Osteoblast (primary cell): ENCODE results near the gene RANBP3. TPM values are rescaled to one million over a fixed set of nuclear protein-coding genes. Genes with fewer than 3 reads are reported as not detected.

Source experiments
- DNase-seq: peaks from one replicate; pipeline ENCODE4 v3.0.0; 2011; ENCODE audit warnings: low spot score, mixed read lengths; ENCODE audit not compliant: insufficient read length; ENCODE audit errors: missing footprints
- H2AFZ ChIP-seq: 2 replicates; pipeline ENCODE4 v1.6.0; 2011; ENCODE audit warnings: mild to moderate bottlenecking, low read length
- H3K27ac ChIP-seq: 2 replicates; pipeline ENCODE4 v1.5.1; 2011; ENCODE audit warnings: mild to moderate bottlenecking, low read depth, low read length, moderate library complexity
- H3K27me3 ChIP-seq: 2 replicates; pipeline ENCODE4 v1.6.0; 2012; ENCODE audit warnings: mild to moderate bottlenecking, control low read depth, inconsistent platforms, low read length, moderate library complexity; ENCODE audit not compliant: insufficient read depth
- H3K36me3 ChIP-seq: 2 replicates; pipeline ENCODE4 v1.5.1; 2011; ENCODE audit warnings: mild to moderate bottlenecking, low read length, control low read depth, moderate library complexity; ENCODE audit not compliant: insufficient read depth
- H3K4me1 ChIP-seq: 2 replicates; pipeline ENCODE4 v1.5.1; 2011; ENCODE audit warnings: mild to moderate bottlenecking, low read length, control low read depth, moderate library complexity; ENCODE audit not compliant: insufficient read depth
- H3K4me2 ChIP-seq: 2 replicates; pipeline ENCODE4 v1.6.0; 2011; ENCODE audit warnings: mild to moderate bottlenecking, low read length; ENCODE audit not compliant: insufficient read depth
- H3K4me3 ChIP-seq: fragments of 200-600 bp; sonication (generic); 3 replicates; pipeline ENCODE4 v1.5.1; 2012; ENCODE audit warnings: mild to moderate bottlenecking, low read length, inconsistent platforms; ENCODE audit not compliant: insufficient read depth
- H3K79me2 ChIP-seq: 2 replicates; pipeline ENCODE4 v1.6.0; 2012; ENCODE audit warnings: mild to moderate bottlenecking, low read length, control low read depth, inconsistent platforms; ENCODE audit not compliant: insufficient read depth
- H3K9me3 ChIP-seq: 2 replicates; pipeline ENCODE4 v1.5.1; 2011; ENCODE audit warnings: low read depth, low read length, control low read depth
- H4K20me1 ChIP-seq: 2 replicates; pipeline ENCODE4 v1.6.0; 2012; ENCODE audit warnings: mild to moderate bottlenecking, low read length, control low read depth; ENCODE audit not compliant: insufficient read depth
- CTCF ChIP-seq: IDR thresholded peaks from 2 replicates; pipeline ENCODE4 v1.5.1; 2011; ENCODE audit warnings: mild to moderate bottlenecking, low read depth, low read length, moderate library complexity; ENCODE audit errors: extremely low read depth
- total RNA-seq: library from RNA; depleted of rRNA; stranded (reverse); fragments of >200 nt; gene quantifications from 2 replicates; pipeline ENCODE4 v1.2.3, GENCODE V29; 2012

RANBP3 gene
- total RNA-seq, 1 donor: 40.5 TPM

DNA sequence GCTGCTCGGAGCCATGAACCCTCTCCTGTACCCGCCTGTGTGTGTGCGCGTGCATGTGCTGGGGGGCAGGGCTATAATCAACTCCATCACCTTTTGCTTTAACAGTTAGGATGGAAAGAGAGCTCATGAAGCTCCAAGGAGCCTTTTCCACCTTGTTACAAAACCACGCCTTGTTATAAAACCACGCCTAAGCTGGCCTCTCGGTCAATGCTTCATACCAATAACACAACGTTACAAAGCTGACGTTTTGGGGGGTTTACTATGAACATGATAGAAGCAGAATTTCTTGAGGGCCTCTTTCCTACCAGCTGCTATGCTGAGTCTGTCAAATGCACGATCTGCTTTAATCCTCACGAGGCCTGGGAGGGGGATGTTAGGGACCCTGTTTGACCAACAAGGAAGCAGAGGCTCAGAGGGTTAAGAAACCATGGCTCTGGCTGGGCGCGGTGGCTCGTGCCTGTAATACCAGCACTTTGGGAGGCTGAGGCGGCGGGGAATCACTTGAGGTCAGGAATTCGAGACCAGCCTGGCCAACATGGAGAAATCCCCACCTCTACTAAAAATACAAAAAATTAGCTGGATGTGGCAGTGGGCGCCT, 52.0 kb downstream of the RANBP3 start:
- H3K4me2 ChIP-seq: no peak overlapping the region
- peak overlapping the region; percentile 79 for H3K27ac ChIP-seq

DNA sequence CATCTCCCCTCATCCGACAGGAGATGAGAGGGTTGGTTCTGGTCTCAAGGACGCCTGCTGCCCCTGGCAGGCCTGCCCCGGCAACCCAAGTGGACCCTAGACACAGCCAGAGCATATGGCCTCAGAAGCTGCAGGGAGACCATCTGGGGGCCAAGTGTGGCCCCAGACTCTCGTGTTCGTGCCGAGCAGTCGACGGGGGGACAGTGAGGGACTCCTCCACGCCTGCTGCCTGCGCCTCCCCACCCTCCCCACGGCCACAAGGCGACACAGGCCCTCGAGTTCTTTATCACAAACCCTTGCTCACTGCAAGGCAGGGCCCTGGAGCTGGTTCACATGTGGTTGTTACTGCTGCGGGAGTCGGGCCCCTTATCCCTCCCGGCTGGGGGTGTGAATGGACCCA, 54.6 kb downstream of the RANBP3 start:
- H3K4me3 ChIP-seq: no peak overlapping the region
- no peaks in the 10 kb centered on the region for H3K79me2 ChIP-seq
- peak; percentile 68 for DNase-seq
- H3K4me2 ChIP-seq: no peak overlapping the region
- peaks cover 14% of the 10 kb centered on the region for H4K20me1 ChIP-seq
- H3K27me3 ChIP-seq: no peaks in the 10 kb centered on the region
- no peak overlapping the region for H3K27ac ChIP-seq
- peaks cover 82% of the 10 kb centered on the region for H3K36me3 ChIP-seq
- no peak for TF ChIP-seq CTCF
- H2AFZ ChIP-seq: no peak overlapping the region
- peaks cover 7% of the 10 kb centered on the region for H3K4me1 ChIP-seq
- H3K9me3 ChIP-seq: no peaks in the 10 kb centered on the region

More for the DNA sequence above, 52.0 kb downstream of the RANBP3 start:
- no peaks in the 10 kb centered on the region for H3K9me3 ChIP-seq
- DNase-seq: peak; percentile 23
- peaks cover 14% of the 10 kb centered on the region for H4K20me1 ChIP-seq
- no peak overlapping the region for H2AFZ ChIP-seq
- H3K27me3 ChIP-seq: no peaks in the 10 kb centered on the region
- H3K4me1 ChIP-seq: peaks cover 7% of the 10 kb centered on the region
- no peak for TF ChIP-seq CTCF
- H3K79me2 ChIP-seq: no peaks in the 10 kb centered on the region
- no peak overlapping the region for H3K4me3 ChIP-seq
- peaks cover 92% of the 10 kb centered on the region for H3K36me3 ChIP-seq

DNA sequence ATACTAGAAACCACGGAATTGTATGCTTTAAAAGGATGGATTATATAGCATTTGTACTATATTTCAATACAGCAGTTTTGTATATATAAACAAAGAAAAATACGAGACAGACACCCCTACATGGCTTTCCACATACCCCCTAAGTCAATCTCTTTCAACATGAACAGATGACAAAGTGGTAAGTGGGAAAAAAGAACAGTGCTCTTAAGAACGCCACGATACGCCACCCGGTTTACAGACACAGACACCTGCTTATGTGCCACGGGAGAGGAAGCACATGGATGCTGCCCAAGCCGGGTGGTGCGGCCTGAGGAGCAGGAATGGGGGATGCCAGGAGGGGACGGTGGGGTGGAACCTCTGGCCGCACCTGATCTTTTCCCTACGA, 55.8 kb downstream of the RANBP3 start:
- H3K36me3 ChIP-seq: peaks cover 70% of the 10 kb centered on the region
- DNase-seq: peak; percentile 79
- H3K9me3 ChIP-seq: no peaks in the 10 kb centered on the region

More for the DNA sequence above, 55.8 kb downstream of the RANBP3 start:
- no peaks in the 10 kb centered on the region for H3K79me2 ChIP-seq
- H3K4me2 ChIP-seq: no peak overlapping the region
- H3K27me3 ChIP-seq: no peaks in the 10 kb centered on the region
- peaks cover 14% of the 10 kb centered on the region for H4K20me1 ChIP-seq
- peaks cover 6% of the 10 kb centered on the region for H3K4me1 ChIP-seq
- no peak overlapping the region for H3K4me3 ChIP-seq
- TF ChIP-seq CTCF: no peak
- H3K27ac ChIP-seq: no peak overlapping the region
- H2AFZ ChIP-seq: no peak overlapping the region
